Glutamatergic neuron (in vitro differentiated cells): Measurements from ENCODE around the gene POLG. TPM values are rescaled to one million over a fixed set of nuclear protein-coding genes. Genes with fewer than 3 reads are reported as not detected.
A peak's percentile ranks its signal among the peaks of the same experiment; 100 is the strongest.

ENCODE experiments used
- DNase-seq: peaks from one replicate; pipeline ENCODE4 v3.0.0; 2022
- H3K27ac Mint-ChIP-seq: one replicate; pipeline ENCODE4 v1.8.0; 2020; ENCODE audit warnings: mild to moderate bottlenecking, mixed read lengths, inconsistent platforms; ENCODE audit not compliant: unreplicated experiment
- H3K27me3 Mint-ChIP-seq: one replicate; pipeline ENCODE4 v1.8.0; 2020; ENCODE audit warnings: mild to moderate bottlenecking, moderate library complexity, mixed read lengths, inconsistent platforms; ENCODE audit not compliant: unreplicated experiment
- H3K36me3 Mint-ChIP-seq: one replicate; pipeline ENCODE4 v1.8.0; 2020; ENCODE audit warnings: mild to moderate bottlenecking, mixed read lengths, inconsistent platforms; ENCODE audit not compliant: unreplicated experiment
- H3K4me1 Mint-ChIP-seq: one replicate; pipeline ENCODE4 v1.8.0; 2020; ENCODE audit warnings: mild to moderate bottlenecking, low read depth, mixed read lengths, inconsistent platforms; ENCODE audit not compliant: unreplicated experiment
- H3K4me3 Mint-ChIP-seq: one replicate; pipeline ENCODE4 v1.8.0; 2020; ENCODE audit warnings: mild to moderate bottlenecking, mixed read lengths, inconsistent platforms; ENCODE audit not compliant: unreplicated experiment
- H3K9me3 Mint-ChIP-seq: one replicate; pipeline ENCODE4 v1.8.0; 2020; ENCODE audit warnings: mild to moderate bottlenecking, moderate library complexity, mixed read lengths, inconsistent platforms; ENCODE audit not compliant: unreplicated experiment
- total RNA-seq: library from RNA; stranded (reverse); fragmentation: NEBNext Ultra II Directional; extraction: Animal tissue kit (Norgen Biotek cat#: 25700); gene quantifications from one replicate; pipeline ENCODE4 v1.2.1, GENCODE V29; 2021; ENCODE audit not compliant: unreplicated experiment
- TF ChIP-seq, protein P1 (sequence below): fragments of 200-600 bp; sonication (generic); IDR thresholded peaks from one replicate; pipeline ENCODE4 v1.5.0; 2021; ENCODE audit not compliant: partially characterized antibody, unreplicated experiment

POLG gene
- total RNA-seq, 1 donor from 2014 or later = 55.4 TPM

DNA sequence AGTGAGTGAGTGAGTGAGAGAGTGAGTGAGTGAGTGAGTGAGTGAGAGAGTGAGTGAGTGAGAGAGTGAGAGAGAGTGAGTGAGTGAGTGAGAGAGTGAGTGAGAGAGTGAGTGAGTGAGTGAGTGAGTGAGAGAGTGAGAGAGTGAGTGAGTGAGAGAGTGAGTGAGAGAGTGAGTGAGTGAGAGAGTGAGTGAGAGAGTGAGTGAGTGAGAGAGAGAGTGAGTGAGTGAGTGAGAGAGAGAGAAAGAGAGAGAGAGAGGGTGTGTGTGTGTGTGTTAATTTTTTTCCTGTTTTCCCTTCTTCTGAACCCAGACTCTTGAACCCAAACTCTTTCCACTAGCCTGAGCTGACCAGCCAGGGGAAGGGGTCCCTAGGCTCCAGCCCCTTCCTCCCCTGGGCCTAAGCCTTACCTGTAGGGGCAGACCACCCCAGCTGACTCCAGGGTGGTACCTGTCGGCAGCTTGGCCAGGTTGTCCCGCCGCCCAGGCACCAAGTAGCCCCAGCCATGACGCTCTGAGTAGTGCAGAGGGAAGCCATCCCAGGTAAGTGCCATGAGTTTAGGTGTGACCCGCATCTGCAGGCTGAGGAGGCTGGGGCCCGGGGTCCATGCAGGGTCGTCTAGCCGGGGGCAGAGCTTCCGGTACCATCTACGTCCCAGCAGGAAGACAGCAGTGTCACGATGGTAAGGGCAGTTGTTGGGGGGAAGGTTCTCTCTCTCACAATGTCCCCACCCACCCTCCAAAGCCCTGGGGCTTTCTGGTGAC lies 9.4 kb downstream of the POLG start:
- TF ChIP-seq, protein P1, sequence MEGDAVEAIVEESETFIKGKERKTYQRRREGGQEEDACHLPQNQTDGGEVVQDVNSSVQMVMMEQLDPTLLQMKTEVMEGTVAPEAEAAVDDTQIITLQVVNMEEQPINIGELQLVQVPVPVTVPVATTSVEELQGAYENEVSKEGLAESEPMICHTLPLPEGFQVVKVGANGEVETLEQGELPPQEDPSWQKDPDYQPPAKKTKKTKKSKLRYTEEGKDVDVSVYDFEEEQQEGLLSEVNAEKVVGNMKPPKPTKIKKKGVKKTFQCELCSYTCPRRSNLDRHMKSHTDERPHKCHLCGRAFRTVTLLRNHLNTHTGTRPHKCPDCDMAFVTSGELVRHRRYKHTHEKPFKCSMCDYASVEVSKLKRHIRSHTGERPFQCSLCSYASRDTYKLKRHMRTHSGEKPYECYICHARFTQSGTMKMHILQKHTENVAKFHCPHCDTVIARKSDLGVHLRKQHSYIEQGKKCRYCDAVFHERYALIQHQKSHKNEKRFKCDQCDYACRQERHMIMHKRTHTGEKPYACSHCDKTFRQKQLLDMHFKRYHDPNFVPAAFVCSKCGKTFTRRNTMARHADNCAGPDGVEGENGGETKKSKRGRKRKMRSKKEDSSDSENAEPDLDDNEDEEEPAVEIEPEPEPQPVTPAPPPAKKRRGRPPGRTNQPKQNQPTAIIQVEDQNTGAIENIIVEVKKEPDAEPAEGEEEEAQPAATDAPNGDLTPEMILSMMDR = no peak
- Mint-ChIP-seq H3K36me3 (peaks cover 18% of the 10 kb centered on the region), H3K27me3 (peaks cover 4% of the 10 kb centered on the region), H3K27ac (no peak overlapping the region), H3K4me1 (no peaks in the 10 kb centered on the region), H3K9me3 (peaks cover 1% of the 10 kb centered on the region), H3K4me3 (no peak overlapping the region)
- no peak for DNase-seq

DNA sequence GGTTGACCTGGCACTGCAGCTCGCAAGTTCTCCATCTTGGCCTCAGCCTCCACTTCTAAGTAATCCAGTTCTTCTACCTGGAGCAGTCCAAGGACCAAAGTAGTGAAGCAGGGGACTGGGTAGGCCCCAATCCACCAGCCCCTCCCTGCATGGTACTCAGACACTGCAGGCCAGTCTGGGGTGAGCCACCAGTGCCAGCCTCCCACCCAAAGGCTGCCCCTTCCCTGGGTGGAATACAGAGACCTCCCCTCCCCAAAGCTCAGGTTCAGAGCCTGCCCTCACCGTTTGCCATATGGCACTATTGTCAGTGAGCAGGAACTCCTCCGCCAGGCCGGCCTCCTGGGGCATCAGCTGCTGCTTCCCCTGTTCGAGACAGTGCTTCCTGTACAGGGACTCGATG lies 10.8 kb downstream of the POLG start:
- no peak for DNase-seq
- H3K9me3 Mint-ChIP-seq = peaks cover 1% of the 10 kb centered on the region
- H3K4me1 Mint-ChIP-seq = no peaks in the 10 kb centered on the region
- TF ChIP-seq, protein P1 = no peak
- peaks cover 18% of the 10 kb centered on the region for H3K36me3 Mint-ChIP-seq
- no peak overlapping the region for H3K4me3 Mint-ChIP-seq
- H3K27me3 Mint-ChIP-seq = peaks cover 6% of the 10 kb centered on the region
- H3K27ac Mint-ChIP-seq = no peak overlapping the region

DNA sequence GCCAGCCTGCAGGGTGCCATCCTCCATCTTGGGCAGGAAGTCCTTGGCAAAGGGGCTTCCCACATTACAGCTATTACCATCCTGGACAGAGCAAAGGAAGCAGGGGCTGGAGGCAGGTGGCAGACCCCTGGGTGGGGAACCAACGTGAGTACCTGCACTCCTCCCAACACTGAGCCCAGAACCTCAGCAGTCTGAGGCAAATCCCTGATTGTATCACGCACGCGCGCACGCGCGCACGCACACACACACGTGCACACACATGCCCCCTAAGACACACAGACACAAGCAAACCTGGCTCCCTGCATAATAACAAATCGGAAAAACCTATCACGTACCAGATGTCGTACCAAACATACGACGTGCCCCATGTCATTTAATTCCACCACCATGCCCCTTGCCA lies 11.8 kb downstream of the POLG start:
- Mint-ChIP-seq H3K36me3 (peaks cover 18% of the 10 kb centered on the region), H3K4me3 (no peak overlapping the region), H3K9me3 (peaks cover 1% of the 10 kb centered on the region), H3K4me1 (no peaks in the 10 kb centered on the region), H3K27ac (peak overlapping the region; percentile 68), H3K27me3 (peaks cover 6% of the 10 kb centered on the region)
- no peak for DNase-seq
- TF ChIP-seq, protein P1 = no peak

DNA sequence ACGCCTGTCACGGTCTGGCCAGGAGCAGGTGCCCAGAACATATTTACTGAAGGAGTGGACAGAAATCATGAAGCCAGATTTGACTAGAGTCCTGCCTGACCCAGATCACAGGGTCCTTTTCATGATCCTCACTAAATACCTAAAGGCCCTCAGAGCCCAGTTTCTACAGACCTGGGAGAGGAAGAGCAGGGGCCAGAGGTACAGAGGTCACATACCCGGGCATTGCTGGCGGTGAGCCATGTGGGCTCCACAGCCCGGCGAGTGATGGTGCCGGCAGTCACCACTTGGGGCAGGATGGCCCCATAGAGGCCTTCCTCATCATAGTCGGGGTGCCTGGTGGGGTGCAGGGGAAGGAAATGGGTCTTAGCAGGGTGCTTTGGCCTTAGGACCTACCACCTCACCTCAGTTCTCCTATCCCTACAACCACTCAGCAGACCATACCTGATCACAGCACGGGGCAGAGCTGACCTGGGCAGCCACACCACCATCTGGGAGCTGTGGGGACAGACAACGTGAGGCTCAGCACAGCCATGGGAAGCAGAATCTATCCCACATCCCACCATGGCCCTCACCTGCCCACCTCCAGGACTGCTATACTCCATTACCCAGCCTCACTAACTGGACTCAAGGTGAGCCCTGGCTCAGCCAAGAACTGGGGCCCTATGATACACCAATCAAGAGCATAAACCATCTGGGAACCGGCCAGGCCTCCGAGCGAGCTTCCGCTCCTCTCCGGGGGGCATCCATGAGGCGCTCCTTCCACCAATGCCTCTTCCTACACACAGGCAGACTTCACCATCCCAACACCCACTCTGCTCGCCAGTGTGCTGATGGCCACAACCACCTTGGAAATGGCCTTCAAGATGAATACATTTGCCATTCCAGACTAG lies 12.9 kb downstream of the POLG start:
- TF ChIP-seq, protein P1 = no peak
- no peak overlapping the region for H3K4me3 Mint-ChIP-seq
- H3K27ac Mint-ChIP-seq = no peak overlapping the region
- H3K27me3 Mint-ChIP-seq = peaks cover 4% of the 10 kb centered on the region
- H3K4me1 Mint-ChIP-seq = no peaks in the 10 kb centered on the region
- peaks cover 1% of the 10 kb centered on the region for H3K9me3 Mint-ChIP-seq
- H3K36me3 Mint-ChIP-seq = peaks cover 18% of the 10 kb centered on the region
- DNase-seq = no peak
